Measurements from ENCODE around the gene CYP27B1. TPM values are rescaled to one million over a fixed set of nuclear protein-coding genes. Genes with fewer than 3 reads are reported as not detected.

CYP27B1 gene
- total and polyA plus RNA-seq, 2 donors (not counting 3 experiments of a cell fraction or from before 2014, with no cell fraction given), result 0.62 to 2.7 TPM

GRCh38 chr12:57740656-57741412 lies 26.0 kb downstream of the CYP27B1 start:
- intact Hi-C loops (cut with micrococcal nuclease), result no loop called here
- no TSS peak for BruUV-seq (replicated peaks)
- FAIRE-seq (no peak), DNase-seq (ENCODE audit: low read depth, low spot score) (peak; percentile 20)
- peaks cover 10% of the 10 kb centered on the region for H3K4me1 ChIP-seq (ENCODE audit: control insufficient read depth, extremely low read depth, insufficient read depth, low read length)
- no peaks in the 10 kb centered on the region for H3K36me3 ChIP-seq (ENCODE audit: control insufficient read depth in 2 of 2, extremely low read depth in 1 of 2, insufficient read depth in 2 of 2, low read length in 2 of 2)
- TF ChIP-seq GATA2 (IDR thresholded peaks at IDR 0.05; ENCODE audit: insufficient read depth, insufficient read length, low read depth, low read length) (no peak), EZH2 (IDR thresholded peaks at IDR 0.05; ENCODE audit: borderline replicate concordance, low read depth, low read length, severe bottlenecking) (peak; percentile 4)
- H3K4me2 ChIP-seq (ENCODE audit: insufficient read depth, low read length), result no peak overlapping the region
- POLR2A ChIA-PET, result no interaction called here
- CTCF ChIA-PET, result interaction anchor here (1.1 kb wide), 1 partner anchor 14 kb away, joined by 9 read pairs; no protein-coding TSS in a partner anchor
- H3K4me3 ChIP-seq (replicated peaks in 1 of 3; ENCODE audit: insufficient read depth in 1 of 3, low read depth in 1 of 3, low read length in 3 of 3), result no peak overlapping the region
- H3K9me1 ChIP-seq (replicated peaks; ENCODE audit: control insufficient read depth, extremely low read depth, insufficient read depth, low read length), result no peaks in the 10 kb centered on the region
- no peak overlapping the region for H3K9ac ChIP-seq (replicated peaks; ENCODE audit: extremely low read depth, insufficient read depth, low read length)
- peaks cover 44 to 51% of the 10 kb centered on the region in 2 experiments for H3K27me3 ChIP-seq (ENCODE audit: control insufficient read depth in 2 of 2, insufficient read depth in 2 of 2, low read length in 2 of 2)
- H3K27ac ChIP-seq (ENCODE audit: insufficient read depth, low read depth, low read length), result no peak overlapping the region
- no peak overlapping the region for H2AFZ ChIP-seq (ENCODE audit: low read depth, low read length)
- no peaks in the 10 kb centered on the region for H3K79me2 ChIP-seq (ENCODE audit: control insufficient read depth, insufficient read depth, low read length)
- H4K20me1 ChIP-seq (replicated peaks; ENCODE audit: control insufficient read depth, extremely low read depth, insufficient read depth, low read length), result no peaks in the 10 kb centered on the region
- dilution Hi-C loops (cut with MboI; ENCODE audit: extremely low pct_ligation_motif_present, low sequenced_read_pairs), result no loop called here
- H3K9me3 ChIP-seq (replicated peaks; ENCODE audit: control insufficient read depth, insufficient read depth, low read length), result no peaks in the 10 kb centered on the region

GRCh38 chr12:57739914-57740538 lies 26.9 kb downstream of the CYP27B1 start:
- Histone ChIP-seq H3K79me2 (ENCODE audit: control insufficient read depth, insufficient read depth, low read length) (no peaks in the 10 kb centered on the region), H3K4me3 (replicated peaks in 1 of 3; ENCODE audit: insufficient read depth in 1 of 3, low read depth in 1 of 3, low read length in 3 of 3) (no peak overlapping the region), H3K27ac (ENCODE audit: insufficient read depth, low read depth, low read length) (no peak overlapping the region), H3K27me3 (ENCODE audit: control insufficient read depth in 2 of 2, insufficient read depth in 2 of 2, low read length in 2 of 2) (peaks cover 52 to 59% of the 10 kb centered on the region in 2 experiments), H4K20me1 (replicated peaks; ENCODE audit: control insufficient read depth, extremely low read depth, insufficient read depth, low read length) (no peaks in the 10 kb centered on the region), H3K4me1 (ENCODE audit: control insufficient read depth, extremely low read depth, insufficient read depth, low read length) (peaks cover 5% of the 10 kb centered on the region), H3K9me1 (replicated peaks; ENCODE audit: control insufficient read depth, extremely low read depth, insufficient read depth, low read length) (no peaks in the 10 kb centered on the region), H3K36me3 (ENCODE audit: control insufficient read depth in 2 of 2, extremely low read depth in 1 of 2, insufficient read depth in 2 of 2, low read length in 2 of 2) (no peaks in the 10 kb centered on the region), H3K9me3 (replicated peaks; ENCODE audit: control insufficient read depth, insufficient read depth, low read length) (no peaks in the 10 kb centered on the region), H3K4me2 (ENCODE audit: insufficient read depth, low read length) (no peak overlapping the region), H2AFZ (ENCODE audit: low read depth, low read length) (no peak overlapping the region), H3K9ac (replicated peaks; ENCODE audit: extremely low read depth, insufficient read depth, low read length) (no peak overlapping the region)
- CTCF ChIA-PET, result interaction anchor here (1.0 to 6.1 kb wide), 2 partner anchors 14 to 17 kb away, joined by 4 to 48 read pairs; no protein-coding TSS in a partner anchor
- POLR2A ChIA-PET, result no interaction called here
- no TSS peak for BruUV-seq (replicated peaks)
- DNase-seq (ENCODE audit: low read depth, low spot score) (no peak), FAIRE-seq (no peak)
- dilution Hi-C loops (cut with MboI; ENCODE audit: extremely low pct_ligation_motif_present, low sequenced_read_pairs), result no loop called here
- intact Hi-C loops (cut with micrococcal nuclease), result no loop called here
- TF ChIP-seq GATA2 (IDR thresholded peaks at IDR 0.05; ENCODE audit: insufficient read depth, insufficient read length, low read depth, low read length) (no peak), MYC (IDR thresholded peaks at IDR 0.05; ENCODE audit: low read depth, low read length) (no peak), EZH2 (IDR thresholded peaks at IDR 0.05; ENCODE audit: borderline replicate concordance, low read depth, low read length, severe bottlenecking) (no peak), CTCF (IDR thresholded peaks at IDR 0.05; ENCODE audit: extremely low read depth in 1 of 2, insufficient read depth in 1 of 2, low read depth in 1 of 2, low read length in 2 of 2) (no peak), FOS (IDR thresholded peaks at IDR 0.05; ENCODE audit: borderline replicate concordance, insufficient read depth, low read length) (no peak), JUN (IDR thresholded peaks at IDR 0.05; ENCODE audit: borderline replicate concordance, insufficient read depth, insufficient read length, low read depth) (no peak), POLR2AphosphoS5 (IDR thresholded peaks at IDR 0.05; ENCODE audit: insufficient read depth, low read depth, low read length) (no peak), MAX (IDR thresholded peaks at IDR 0.05; ENCODE audit: insufficient read depth, insufficient read length) (no peak), POLR2A (IDR thresholded peaks at IDR 0.05; ENCODE audit: low read depth, low read length) (no peak)

Measured in endothelial cell of umbilical vein (primary cell).